NK-92 (cell line): ENCODE measurements around the gene PLEKHA5.

Experiments used
- DNase-seq: peaks from one replicate; lab custom pipeline; 2025; ENCODE audit not compliant: unreplicated experiment; lab: John Stamatoyannopoulos, UW

Gene PLEKHA5

DNA sequence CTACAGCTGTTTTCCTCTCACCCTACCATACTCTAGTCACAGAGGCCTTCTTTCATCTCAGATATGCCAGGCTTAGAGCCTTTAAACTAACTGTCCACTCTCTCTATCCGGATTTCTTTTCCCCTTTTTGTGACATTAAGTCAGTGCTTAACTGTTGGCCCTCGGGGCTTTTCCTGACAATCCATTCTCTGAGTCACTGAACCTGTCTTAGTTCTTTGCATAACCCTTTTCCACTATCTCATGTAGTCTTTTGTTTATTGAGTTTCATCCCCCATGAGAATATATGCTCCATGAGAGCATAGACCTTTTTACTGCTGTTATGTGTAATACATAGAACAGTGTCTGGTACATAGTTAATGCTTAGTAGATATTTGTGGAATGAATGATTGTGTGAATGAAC is 68.7 kb downstream of the PLEKHA5 start:
- no peak for DNase-seq

DNA sequence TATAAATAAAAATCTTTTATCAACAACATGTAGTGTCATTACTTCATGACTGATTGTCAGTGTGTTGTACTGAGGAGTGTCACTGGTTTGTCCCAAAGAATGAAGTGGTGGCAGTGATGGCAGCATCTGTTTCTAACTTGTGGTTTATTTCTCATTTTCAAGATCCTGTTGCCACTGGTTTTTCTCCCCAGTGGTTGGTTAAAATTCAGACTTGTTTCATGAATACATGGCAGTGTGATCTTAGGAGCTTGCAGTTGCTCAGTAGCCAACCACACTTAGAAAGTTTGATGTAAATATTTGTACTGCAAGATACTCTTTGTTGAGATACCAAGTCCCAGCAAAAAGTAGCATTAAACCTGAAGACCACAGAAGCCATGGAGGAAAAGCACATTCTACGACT is 69.8 kb downstream of the PLEKHA5 start:
- DNase-seq: no peak

DNA sequence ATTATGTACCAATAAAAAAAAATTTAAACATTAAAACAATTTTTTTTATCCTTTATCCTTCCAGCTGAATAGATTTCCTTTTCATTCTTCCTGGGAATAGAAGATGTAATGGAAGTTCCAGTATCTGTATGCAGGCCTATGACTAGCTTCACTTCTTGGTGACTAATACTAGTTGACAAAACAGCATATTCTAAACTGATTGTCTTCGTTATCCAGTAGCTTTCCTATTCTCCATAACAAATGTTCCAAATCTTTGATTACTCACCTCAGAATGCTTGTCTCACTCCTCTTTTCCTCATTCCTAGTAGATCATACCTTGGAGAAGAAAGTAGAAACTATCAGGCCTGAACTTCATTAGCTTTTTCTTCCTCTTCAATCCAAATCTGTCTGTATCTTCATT is 70.7 kb downstream of the PLEKHA5 start:
- DNase-seq: no peak

GRCh38 chr12:19201661-19202060 is 72.1 kb downstream of the PLEKHA5 start:
- no peak for DNase-seq

- no peak for DNase-seq
Observed at GRCh38 chr12:19203013-19203412, 73.5 kb downstream of the PLEKHA5 start.

- no peak for DNase-seq
Observed at GRCh38 chr12:19203539-19204506, 74.3 kb downstream of the PLEKHA5 start.

DNA sequence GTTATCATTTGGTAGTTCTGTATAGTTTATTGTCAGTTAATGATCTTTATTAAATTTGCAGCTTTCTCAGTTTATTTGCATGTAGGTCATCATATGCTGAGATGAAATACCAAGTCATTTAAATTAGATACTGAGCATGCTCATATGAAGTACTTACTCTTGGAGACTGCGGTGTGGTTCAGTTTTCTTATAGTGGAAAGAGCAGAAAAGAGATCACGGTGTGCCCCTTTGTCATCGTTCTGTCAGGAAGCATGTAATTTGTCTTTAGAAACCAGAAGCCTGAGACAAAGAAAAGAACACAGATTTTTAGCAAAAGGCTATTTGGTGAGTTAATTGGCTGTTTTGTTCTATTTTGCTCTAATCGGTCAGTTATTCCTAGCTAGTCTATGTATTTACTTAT is 75.6 kb downstream of the PLEKHA5 start:
- DNase-seq: no peak

- DNase-seq: no peak
Observed at GRCh38 chr12:19206493-19207077, 77.1 kb downstream of the PLEKHA5 start.

DNA sequence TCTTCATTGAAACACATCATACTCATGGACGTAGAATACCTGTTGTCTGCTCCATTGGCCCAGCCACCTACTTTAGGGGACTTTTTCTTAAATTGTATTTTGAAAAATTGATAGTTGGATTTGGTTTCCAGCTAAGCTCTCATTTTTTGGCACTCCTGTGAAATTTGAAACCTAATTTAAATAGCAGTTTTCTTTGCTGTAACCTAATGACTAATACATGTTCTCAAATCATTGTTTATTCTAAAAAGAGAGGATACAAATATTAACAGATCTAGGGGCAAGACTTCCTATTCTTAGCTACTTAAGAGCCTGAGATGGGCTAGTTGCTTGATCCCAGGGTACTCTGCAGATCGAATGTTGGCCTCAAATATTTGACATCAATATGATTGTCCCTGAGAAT is 78.9 kb downstream of the PLEKHA5 start:
- no peak for DNase-seq

- DNase-seq: no peak
Observed at GRCh38 chr12:19209661-19210060, 80.1 kb downstream of the PLEKHA5 start.

- no peak for DNase-seq
Observed at GRCh38 chr12:19211802-19212201, 82.3 kb downstream of the PLEKHA5 start.

DNA sequence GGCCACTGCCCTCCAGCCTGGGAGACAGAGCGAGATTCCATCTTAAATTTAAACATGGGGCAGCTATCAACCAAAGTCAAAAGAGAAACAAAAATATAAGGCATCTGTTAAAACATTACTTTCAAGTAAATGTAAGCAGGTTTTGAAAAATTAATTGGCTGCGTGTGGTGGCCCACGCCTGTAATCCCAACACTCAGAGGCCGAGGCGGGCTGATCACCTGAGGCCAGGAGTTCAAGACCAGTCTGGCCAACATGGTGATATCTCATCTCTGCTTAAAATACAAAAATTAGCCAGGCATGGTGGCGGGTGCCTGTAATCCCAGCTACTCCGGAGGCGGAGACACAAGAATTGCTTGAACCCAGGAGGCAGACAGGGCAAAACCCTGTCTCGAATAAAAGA is 82.7 kb downstream of the PLEKHA5 start:
- DNase-seq: no peak

- no peak for DNase-seq
Observed at GRCh38 chr12:19214020-19214419, 84.5 kb downstream of the PLEKHA5 start.

DNA sequence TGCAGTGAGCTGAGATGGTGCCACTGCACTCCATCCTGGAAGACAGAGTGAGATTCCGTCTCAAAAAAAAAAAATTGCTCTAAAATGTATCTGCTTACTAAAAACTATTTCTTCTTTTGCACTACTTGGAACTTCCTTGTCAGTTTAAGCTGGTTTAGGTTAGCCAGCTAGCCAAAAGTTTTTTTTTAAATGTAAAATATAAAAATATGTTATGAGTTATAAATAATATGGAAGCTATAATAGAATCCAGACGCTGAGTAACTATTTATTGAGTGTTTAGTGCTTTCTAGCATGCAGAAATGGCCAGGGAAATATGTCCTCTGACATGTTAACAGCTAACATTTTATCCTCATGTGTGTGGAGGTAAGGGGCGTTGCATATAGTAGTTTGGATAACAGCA is 85.6 kb downstream of the PLEKHA5 start:
- DNase-seq: no peak

GRCh38 chr12:19217446-19217845 is 87.9 kb downstream of the PLEKHA5 start:
- no peak for DNase-seq

DNA sequence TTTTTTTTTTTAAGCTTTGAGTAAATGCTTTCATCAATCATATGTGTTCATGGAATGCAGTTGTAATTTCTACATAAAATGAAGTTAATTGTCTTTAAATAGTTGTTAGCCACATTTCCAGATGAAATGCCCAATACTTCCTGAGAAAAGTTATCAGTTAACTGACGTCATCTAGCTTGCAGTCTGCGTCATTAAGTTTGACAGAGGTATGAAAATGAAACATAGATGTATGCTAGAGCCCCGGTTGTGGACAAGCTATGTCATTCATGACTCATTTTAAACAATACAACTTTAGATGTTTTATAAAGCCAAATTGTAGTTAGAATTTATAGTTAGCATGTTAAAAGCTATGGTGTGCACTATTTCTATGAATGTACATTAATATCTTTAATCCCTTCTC is 90.7 kb downstream of the PLEKHA5 start:
- DNase-seq: no peak

DNA sequence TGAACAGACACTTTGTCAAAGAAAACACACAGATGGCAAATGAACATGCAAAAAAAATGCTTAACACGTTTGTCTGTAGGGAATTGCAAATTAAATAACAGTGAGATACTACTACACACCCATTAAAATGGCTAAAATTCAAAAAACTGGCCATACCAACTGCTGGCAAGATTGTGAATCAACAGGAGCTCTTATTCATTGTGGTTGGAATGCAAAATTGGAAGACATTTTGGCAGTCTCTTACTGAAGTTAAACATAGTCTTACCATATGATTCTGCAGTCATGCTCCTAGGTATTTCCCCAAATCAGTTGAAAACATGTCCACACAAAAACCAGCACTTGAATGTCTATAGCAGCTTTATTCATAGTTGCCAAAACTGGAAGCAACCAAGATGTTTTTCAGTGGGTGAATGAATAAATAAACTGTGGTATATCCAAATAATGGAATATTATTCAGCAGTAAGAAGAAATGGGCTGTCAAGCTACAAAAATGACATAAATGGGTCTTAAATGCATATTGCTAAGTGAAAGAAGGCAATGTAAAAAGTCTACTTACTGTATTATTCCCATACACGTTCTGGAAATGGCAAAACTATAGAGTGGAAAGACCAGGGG is 91.4 kb downstream of the PLEKHA5 start:
- no peak for DNase-seq

DNA sequence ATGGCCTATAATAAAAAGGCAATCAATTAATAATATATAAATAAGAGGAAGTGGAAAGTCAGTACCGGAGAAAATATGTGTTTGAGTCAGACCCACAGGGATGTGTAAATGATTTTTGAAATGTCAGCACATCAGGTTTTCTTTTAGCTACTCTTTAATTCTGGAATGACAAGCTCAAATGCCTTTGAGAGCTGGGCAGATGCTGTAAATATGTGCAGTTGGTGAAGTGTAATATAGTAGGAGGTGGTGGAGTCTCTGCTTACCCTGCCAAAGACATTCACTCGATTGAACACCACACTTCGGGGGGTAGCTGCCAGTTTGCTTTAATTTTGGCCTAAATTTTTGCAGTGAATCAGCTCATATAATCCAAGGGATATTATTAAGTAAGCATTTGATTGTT is 93.0 kb downstream of the PLEKHA5 start:
- no peak for DNase-seq

DNA sequence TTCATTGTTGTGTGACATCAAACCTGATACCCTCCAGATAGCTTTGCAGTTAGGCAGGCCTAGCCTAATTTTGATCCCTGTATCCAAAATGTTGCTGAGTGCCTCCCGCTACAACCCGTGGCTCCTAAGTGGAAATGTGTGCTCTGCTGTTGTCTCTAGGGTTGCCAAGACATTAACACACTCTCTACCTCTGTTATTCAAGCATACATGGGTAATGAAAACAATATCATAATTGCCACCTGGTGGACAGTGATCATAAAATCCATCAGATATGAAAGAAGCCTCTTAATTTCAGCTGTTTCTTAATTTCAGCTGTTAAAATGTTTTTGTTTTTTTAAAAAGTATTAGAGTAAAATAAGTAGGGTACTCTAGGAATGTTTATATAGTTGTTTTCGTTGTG is 93.5 kb downstream of the PLEKHA5 start:
- no peak for DNase-seq

- DNase-seq: no peak
Observed at GRCh38 chr12:19223695-19224094, 94.2 kb downstream of the PLEKHA5 start.

- no peak for DNase-seq
Observed at GRCh38 chr12:19224746-19225145, 95.2 kb downstream of the PLEKHA5 start.
